Common myeloid progenitor, CD34-positive (primary cell): ENCODE measurements around the gene SHISA5.

Source experiments
- CTCF ChIA-PET: fragments of 350-600 bp; sonication (Branson Sonifier 250); formaldehyde crosslinking; loops from one replicate; lab custom pipeline; 2021; ENCODE audit warnings: antibody characterized with exemption; lab: Charles Lee
- POLR2A ChIA-PET: fragments of 350-600 bp; sonication (Branson Sonifier 250); formaldehyde crosslinking; loops from one replicate; lab custom pipeline; 2021; ENCODE audit warnings: antibody characterized with exemption; lab: Charles Lee
- DNase-seq, 3 donors: peaks; one replicate each; pipeline versions ENCODE4 v3.0.0 to v3.0.0-alpha.2; 2013
- H3K27ac ChIP-seq, 2 experiments: 1 replicate in 1 of 2; 2 replicates in 1 of 2; pipeline ENCODE4 v1.7.0; 2013; ENCODE audit warnings: inconsistent platforms in 2 of 2, low read length in 2 of 2, mild to moderate bottlenecking in 2 of 2, low read depth in 1 of 2, moderate library complexity in 1 of 2; ENCODE audit not compliant: severe bottlenecking in 2 of 2, insufficient read depth in 1 of 2, poor library complexity in 1 of 2
- H3K27me3 ChIP-seq, 5 experiments: replicated peaks in 2 of 5; 1 replicate in 3 of 5; 2 replicates in 2 of 5; pipeline versions ENCODE4 v1.6.1 to v1.7.0; 2013; ENCODE audit warnings: low read length in 4 of 5, mild to moderate bottlenecking in 2 of 5, moderate library complexity in 2 of 5, inconsistent platforms in 1 of 5; ENCODE audit not compliant: insufficient read depth in 5 of 5, control insufficient read depth in 4 of 5
- H3K36me3 ChIP-seq, 4 experiments: 1 replicate in 2 of 4; 2 replicates in 2 of 4; pipeline versions ENCODE4 v1.6.1 to v1.7.0; 2013; ENCODE audit warnings: low read length in 3 of 4, control low read depth in 1 of 4, mild to moderate bottlenecking in 1 of 4; ENCODE audit not compliant: control insufficient read depth in 4 of 4, insufficient read depth in 4 of 4
- H3K4me1 ChIP-seq, 4 experiments: 1 replicate in 3 of 4; 2 replicates in 1 of 4; pipeline versions ENCODE4 v1.6.1 to v1.7.1; 2013; ENCODE audit warnings: low read length in 3 of 4, mild to moderate bottlenecking in 3 of 4, control low read depth in 1 of 4, inconsistent platforms in 1 of 4, moderate library complexity in 1 of 4; ENCODE audit not compliant: control insufficient read depth in 4 of 4, insufficient read depth in 4 of 4; ENCODE audit errors: control extremely low read depth in 1 of 4
- H3K4me3 ChIP-seq, 7 experiments: 1 replicate in 4 of 7; 2 replicates in 3 of 7; pipeline versions ENCODE4 v1.5.1 to v1.7.0; 2013; ENCODE audit warnings: mild to moderate bottlenecking in 7 of 7, low read length in 6 of 7, moderate library complexity in 6 of 7, inconsistent platforms in 2 of 7, low read depth in 2 of 7, control low read depth in 1 of 7; ENCODE audit not compliant: insufficient read depth in 4 of 7, control insufficient read depth in 1 of 7; ENCODE audit errors: extremely low read depth in 1 of 7
- H3K9me3 ChIP-seq, 5 experiments: 1 replicate in 4 of 5; 2 replicates in 1 of 5; pipeline versions ENCODE4 v1.6.1 to v1.7.1; 2013; ENCODE audit warnings: low read length in 4 of 5, mild to moderate bottlenecking in 2 of 5, inconsistent platforms in 1 of 5, low read depth in 1 of 5, moderate library complexity in 1 of 5; ENCODE audit not compliant: control insufficient read depth in 4 of 5, insufficient read depth in 2 of 5; ENCODE audit errors: control extremely low read depth in 1 of 5
- WGBS: methylation state at CpG from one replicate; pipeline ENCODE4 v1.1.5; 2013; ENCODE audit not compliant: insufficient coverage; 5-methylcytosine and 5-hydroxymethylcytosine counted together

Gene SHISA5

GRCh38 chr3:48445277-48445882 lies 58.6 kb downstream of the SHISA5 start:
- 96% methylated on average over 4 of the region's 6 CpGs for WGBS
- H3K4me1 ChIP-seq = peaks cover 19 to 40% (median 30%) of the 10 kb centered on the region in 4 experiments
- no peaks in the 10 kb centered on the region for H3K9me3 ChIP-seq
- DNase-seq = no peak
- H3K27me3 ChIP-seq = no peaks in the 10 kb centered on the region
- H3K36me3 ChIP-seq = peaks cover 4 to 26% (median 14%) of the 10 kb centered on the region in 4 experiments
- POLR2A ChIA-PET = interaction anchor here (0.5 to 0.7 kb wide), 3 partner anchors 31 to 1892 kb away, joined by 3 to 4 read pairs (median 3); no protein-coding TSS in a partner anchor
- CTCF ChIA-PET = interaction anchor here (0.6 to 2.7 kb wide), 8 partner anchors 9 to 213 kb away, joined by 3 to 12 read pairs (median 4); no protein-coding TSS in a partner anchor
- no peak overlapping the region for H3K27ac ChIP-seq
- peak overlapping the region in 5 of 7 experiments; percentile 84 to 96 (median 92) for H3K4me3 ChIP-seq

GRCh38 chr3:48441940-48442339 lies 62.0 kb downstream of the SHISA5 start:
- 83% methylated on average over 4 of the region's 6 CpGs for WGBS
- Histone ChIP-seq H3K27me3 (no peaks in the 10 kb centered on the region), H3K27ac (peak overlapping the region in 1 of 2 experiments; percentile 88), H3K4me1 (peaks cover 14 to 41% (median 25%) of the 10 kb centered on the region in 4 experiments), H3K9me3 (no peaks in the 10 kb centered on the region), H3K4me3 (peak overlapping the region in 2 of 7 experiments; percentile 84 to 95), H3K36me3 (peaks cover 4 to 23% (median 14%) of the 10 kb centered on the region in 4 experiments)
- POLR2A ChIA-PET = no interaction called here
- no peak for DNase-seq
- CTCF ChIA-PET = interaction anchor here (0.6 to 1.0 kb wide), 4 partner anchors 25 to 180 kb away, joined by 3 to 4 read pairs (median 3); partner anchors contain the start of gene TMEM89

GRCh38 chr3:48440590-48440958 lies 63.4 kb downstream of the SHISA5 start:
- CTCF ChIA-PET = interaction anchor here (0.7 to 2.7 kb wide), 12 partner anchors 11 to 209 kb away, joined by 3 to 24 read pairs (median 3); a partner anchor contains a TSS
- H3K36me3 ChIP-seq = peaks cover 4 to 23% (median 14%) of the 10 kb centered on the region in 4 experiments
- POLR2A ChIA-PET = interaction anchor here (1.1 to 1.4 kb wide), 3 partner anchors 33 to 252 kb away, joined by 3 to 4 read pairs (median 3); partner anchors contain the start of gene CDC25A

GRCh38 chr3:48439820-48440589 lies 64.0 kb downstream of the SHISA5 start, which contains the start of the genes CCDC51 and TMA7:
Gene CCDC51, minus strand, starts transcription at chr3:48440119. Its CDS starts 4,991 bp downstream, at chr3:48435128.
Gene TMA7, plus strand, starts transcription at chr3:48440257. Its CDS starts 40 bp downstream, at chr3:48440297.
- under 1% methylated on average over 50 of the region's 54 CpGs for WGBS
- POLR2A ChIA-PET = interaction anchor here (0.7 to 1.4 kb wide), 4 partner anchors 12 to 252 kb away, joined by 3 to 4 read pairs (median 3); partner anchors contain the start of gene CDC25A
- DNase-seq = peak; percentile 97 to 98 (median 97)
- H3K27ac ChIP-seq = peak within 1 kb of the TSS; percentile 74 to 88
- no peaks in the 10 kb centered on the region for H3K9me3 ChIP-seq
- CTCF ChIA-PET = interaction anchor here (0.7 to 2.7 kb wide), 17 partner anchors 11 to 247 kb away, joined by 3 to 24 read pairs (median 4); a partner anchor contains a TSS
- H3K27me3 ChIP-seq = no peaks in the 10 kb centered on the region
- H3K4me3 ChIP-seq = peak within 1 kb of the TSS; percentile 71 to 99 (median 87)
- peaks cover 8 to 37% (median 22%) of the 10 kb centered on the region in 4 experiments for H3K4me1 ChIP-seq
- H3K36me3 ChIP-seq = peaks cover 4 to 24% (median 14%) of the 10 kb centered on the region in 4 experiments

More at GRCh38 chr3:48440590-48440958, 63.4 kb downstream of the SHISA5 start:
- Histone ChIP-seq H3K27me3 (no peaks in the 10 kb centered on the region), H3K9me3 (no peaks in the 10 kb centered on the region), H3K4me1 (peaks cover 8 to 40% (median 23%) of the 10 kb centered on the region in 4 experiments), H3K4me3 (peak overlapping the region; percentile 71 to 99 (median 87)), H3K27ac (peak overlapping the region; percentile 73 to 88)
- DNase-seq = peak in 2 of 3 donors; percentile 11 to 26
- 4% methylated on average over 21 of the region's 21 CpGs for WGBS

GRCh38 chr3:48437812-48438211 lies 66.2 kb downstream of the SHISA5 start:
- H3K4me3 ChIP-seq = no peak overlapping the region
- peaks cover 8 to 37% (median 22%) of the 10 kb centered on the region in 4 experiments for H3K4me1 ChIP-seq
- H3K27me3 ChIP-seq = no peaks in the 10 kb centered on the region
- ChIA-PET CTCF (interaction anchor here (1.1 to 9.8 kb wide), 6 partner anchors 13 to 205 kb away, joined by 3 to 164 read pairs (median 28); partner anchors contain the start of gene SHISA5), POLR2A (no interaction called here)
- no peak overlapping the region for H3K27ac ChIP-seq
- no peaks in the 10 kb centered on the region for H3K9me3 ChIP-seq
- 87% methylated on average over 2 of the region's 4 CpGs for WGBS
- H3K36me3 ChIP-seq = peaks cover 4 to 32% (median 13%) of the 10 kb centered on the region in 4 experiments
- DNase-seq = no peak

GRCh38 chr3:48436855-48437254 lies 67.1 kb downstream of the SHISA5 start:
- peak overlapping the region in 1 of 2 experiments; percentile 22 for H3K27ac ChIP-seq
- H3K4me3 ChIP-seq = no peak overlapping the region
- peaks cover 5 to 34% (median 17%) of the 10 kb centered on the region in 4 experiments for H3K36me3 ChIP-seq
- ChIA-PET CTCF (interaction anchor here (0.7 to 9.8 kb wide), 44 partner anchors 8 to 243 kb away, joined by 3 to 164 read pairs (median 6); partner anchors contain the start of genes ATRIP, SHISA5 and ZNF589), POLR2A (interaction anchor here (1.3 kb wide), 1 partner anchor 36 kb away, joined by 8 read pairs; no protein-coding TSS in a partner anchor)
- H3K27me3 ChIP-seq = no peaks in the 10 kb centered on the region
- H3K9me3 ChIP-seq = no peaks in the 10 kb centered on the region
- DNase-seq = no peak
- WGBS = 99% methylated on average over 6 of the region's 7 CpGs
- peaks cover 8 to 35% (median 21%) of the 10 kb centered on the region in 4 experiments for H3K4me1 ChIP-seq
